Keratinocyte (primary cell): ENCODE measurements around the gene ASIC1.

Source experiments
- CTCF ChIP-seq, 3 experiments: IDR thresholded peaks in 1 of 3; conservative IDR thresholded peaks in 1 of 3; optimal IDR thresholded peaks in 1 of 3; 2 replicates in 2 of 3; 3 replicates in 1 of 3; pipeline versions ENCODE3 to v1.5.1; 2011; ENCODE audit warnings: low read length in 3 of 3, mild to moderate bottlenecking in 3 of 3, moderate library complexity in 2 of 3, control low read depth in 1 of 3, inconsistent platforms in 1 of 3; ENCODE audit not compliant: insufficient read depth in 2 of 3; ENCODE audit errors: extremely low read depth in 1 of 3
- EZH2 ChIP-seq: IDR thresholded peaks from one replicate; pipeline ENCODE4 v1.6.1; 2012; ENCODE audit warnings: inconsistent platforms, mild to moderate bottlenecking, low read length, moderate library complexity

GRCh38 chr12:50070314-50071060 lies 13.1 kb downstream of the ASIC1 start:
- TF ChIP-seq CTCF (optimal IDR thresholded peaks at IDR 0.05 in 1 of 3, IDR thresholded peaks at IDR 0.05 in 1 of 3, conservative IDR thresholded peaks at IDR 0.05 in 1 of 3; ENCODE audit: extremely low read depth in 1 of 3, insufficient read depth in 2 of 3, low read length in 3 of 3) (peak; percentile 93 to 98 (median 97)), EZH2 (no peak)
